BE2C (cell line): Measurements from ENCODE around the gene SLC7A14.

ENCODE experiments used
- DNase-seq: peaks from one replicate; pipeline ENCODE4 v3.0.0-alpha.2; 2020
- H3K27me3 ChIP-seq: fragments of 250-450 bp; sonication (Bioruptor Pico); 2 replicates; pipeline ENCODE4 v1.5.1; 2020; ENCODE audit warnings: mild to moderate bottlenecking
- H3K36me3 ChIP-seq: fragments of 250-450 bp; sonication (Bioruptor Pico); 2 replicates; pipeline ENCODE4 v1.5.1; 2020; ENCODE audit warnings: mild to moderate bottlenecking
- H3K4me1 ChIP-seq: fragments of 250-450 bp; sonication (Bioruptor Pico); 2 replicates; pipeline ENCODE4 v1.5.1; 2020
- H3K4me3 ChIP-seq: 2 replicates; pipeline ENCODE4 v1.5.1; 2011; ENCODE audit warnings: low read depth, low read length
- H3K9me3 ChIP-seq: fragments of 250-450 bp; sonication (Bioruptor Pico); 2 replicates; pipeline ENCODE4 v1.5.1; 2020
- CTCF ChIP-seq: IDR thresholded peaks from 2 replicates; pipeline ENCODE4 v1.5.1; 2012; ENCODE audit warnings: mild to moderate bottlenecking, low read depth, low read length

SLC7A14 gene

GRCh38 chr3:170428095-170428494, 157.8 kb downstream of the SLC7A14 start:
- Histone ChIP-seq H3K9me3 (no peaks in the 10 kb centered on the region), H3K4me1 (peaks cover 5% of the 10 kb centered on the region; the same call in 1 of the 2 replicates), H3K4me3 (no peak overlapping the region), H3K27me3 (no peaks in the 10 kb centered on the region), H3K36me3 (no peaks in the 10 kb centered on the region)
- DNase-seq = no peak
- TF ChIP-seq CTCF = no peak

- Histone ChIP-seq H3K4me3 (no peak overlapping the region), H3K4me1 (peaks cover 5% of the 10 kb centered on the region; the same call in 1 of the 2 replicates), H3K36me3 (no peaks in the 10 kb centered on the region), H3K27me3 (no peaks in the 10 kb centered on the region), H3K9me3 (no peaks in the 10 kb centered on the region)
- TF ChIP-seq CTCF = no peak
- DNase-seq = no peak
Measured at GRCh38 chr3:170426240-170426797, 159.6 kb downstream of the SLC7A14 start.

- Histone ChIP-seq H3K36me3 (no peaks in the 10 kb centered on the region), H3K27me3 (no peaks in the 10 kb centered on the region), H3K9me3 (no peaks in the 10 kb centered on the region), H3K4me3 (no peak overlapping the region), H3K4me1 (peaks cover 5% of the 10 kb centered on the region; the same call in 1 of the 2 replicates)
- TF ChIP-seq CTCF = no peak
- no peak for DNase-seq
Measured at GRCh38 chr3:170425491-170426239, 160.2 kb downstream of the SLC7A14 start.

GRCh38 chr3:170424879-170425278, 161.0 kb downstream of the SLC7A14 start:
- no peaks in the 10 kb centered on the region for H3K27me3 ChIP-seq
- H3K9me3 ChIP-seq = no peaks in the 10 kb centered on the region
- H3K4me3 ChIP-seq = no peak overlapping the region
- peaks cover 5% of the 10 kb centered on the region; the same call in 1 of the 2 replicates for H3K4me1 ChIP-seq
- no peak for TF ChIP-seq CTCF
- DNase-seq = no peak
- H3K36me3 ChIP-seq = no peaks in the 10 kb centered on the region

- DNase-seq = no peak
- Histone ChIP-seq H3K9me3 (no peaks in the 10 kb centered on the region), H3K36me3 (no peaks in the 10 kb centered on the region), H3K4me1 (peaks cover 5% of the 10 kb centered on the region; the same call in 1 of the 2 replicates), H3K27me3 (no peaks in the 10 kb centered on the region), H3K4me3 (no peak overlapping the region)
- no peak for TF ChIP-seq CTCF
Measured at GRCh38 chr3:170423001-170423615, 162.8 kb downstream of the SLC7A14 start.

- no peak for DNase-seq
- Histone ChIP-seq H3K36me3 (no peaks in the 10 kb centered on the region), H3K4me3 (no peak overlapping the region), H3K27me3 (no peaks in the 10 kb centered on the region), H3K4me1 (peaks cover 5% of the 10 kb centered on the region), H3K9me3 (no peaks in the 10 kb centered on the region)
- no peak for TF ChIP-seq CTCF
Measured at GRCh38 chr3:170421758-170422157, 164.1 kb downstream of the SLC7A14 start.
